HG03103 (cell line): ENCODE data around the gene RPUSD2.

Source experiments
- ATAC-seq: cut with Tn5 transposase; IDR thresholded peaks from one replicate; pipeline ENCODE4 v1.9.1; 2021; ENCODE audit warnings: low read depth; ENCODE audit not compliant: unreplicated experiment

The RPUSD2 gene

GRCh38 chr15:40603935-40604334 is 34.8 kb downstream of the RPUSD2 start:
- no peak for ATAC-seq

- ATAC-seq: no peak
Observed at GRCh38 chr15:40613080-40613479, 44.0 kb downstream of the RPUSD2 start.

- ATAC-seq: no peak
Observed at GRCh38 chr15:40618023-40618422, 48.9 kb downstream of the RPUSD2 start.

- no peak for ATAC-seq
Observed at GRCh38 chr15:40618906-40619305, 49.8 kb downstream of the RPUSD2 start.

GRCh38 chr15:40623361-40623760 is 54.3 kb downstream of the RPUSD2 start:
- ATAC-seq: no peak
